ENCODE results near the gene FERMT1. TPM values are rescaled to one million over a fixed set of nuclear protein-coding genes. Genes with fewer than 3 reads are reported as not detected.

The FERMT1 gene
- total RNA-seq, 1 experiment from 2014 or later, result 43.1 TPM

- ChIA-PET CTCF (interaction anchor here (0.6 to 3.7 kb wide), 14 partner anchors 11 to 1035 kb away, joined by 3 to 14 read pairs (median 3); partner anchors contain the start of gene SHLD1), POLR2A (interaction anchor here (0.8 to 1.0 kb wide), 2 partner anchors 20 to 48 kb away, joined by 3 to 4 read pairs; partner anchors contain the start of gene LRRN4)
- intact Hi-C loops (cut with micrococcal nuclease), result no loop called here
- H3K36me3 Mint-ChIP-seq (ENCODE audit: insufficient read depth, unreplicated experiment), result peaks cover 67% of the 10 kb centered on the region
- H3K4me3 Mint-ChIP-seq (ENCODE audit: unreplicated experiment), result no peak overlapping the region
- H3K27me3 Mint-ChIP-seq (ENCODE audit: insufficient read depth, unreplicated experiment), result no peaks in the 10 kb centered on the region
- no peak for TF ChIP-seq CTCF (IDR thresholded peaks at IDR 0.05; ENCODE audit: unreplicated experiment)
- no TSS peak for BruUV-seq (replicated peaks)
- H3K9me3 Mint-ChIP-seq (ENCODE audit: unreplicated experiment), result no peaks in the 10 kb centered on the region
- H3K4me1 Mint-ChIP-seq (ENCODE audit: insufficient read depth, unreplicated experiment), result no peaks in the 10 kb centered on the region
- DNase-seq (ENCODE audit: unreplicated experiment), result peak; percentile 20
- peak overlapping the region; percentile 32 for H3K27ac Mint-ChIP-seq (ENCODE audit: low read depth, unreplicated experiment)
These were observed 48.7 kb downstream of the FERMT1 start for GRCh38 chr20:6074145-6074561.

- no peak overlapping the region for H3K27ac Mint-ChIP-seq (ENCODE audit: low read depth, unreplicated experiment)
- no peaks in the 10 kb centered on the region for H3K9me3 Mint-ChIP-seq (ENCODE audit: unreplicated experiment)
- no TSS peak for BruUV-seq (replicated peaks)
- H3K27me3 Mint-ChIP-seq (ENCODE audit: insufficient read depth, unreplicated experiment), result no peaks in the 10 kb centered on the region
- TF ChIP-seq CTCF (IDR thresholded peaks at IDR 0.05; ENCODE audit: unreplicated experiment), result no peak
- H3K4me1 Mint-ChIP-seq (ENCODE audit: insufficient read depth, unreplicated experiment), result no peaks in the 10 kb centered on the region
- no peak overlapping the region for H3K4me3 Mint-ChIP-seq (ENCODE audit: unreplicated experiment)
- ChIA-PET POLR2A (interaction anchor here (1.0 kb wide), 1 partner anchor 46 kb away, joined by 3 read pairs; no protein-coding TSS in a partner anchor), CTCF (interaction anchor here (0.6 kb wide), 2 partner anchors 19 to 90 kb away, joined by 3 to 4 read pairs; no protein-coding TSS in a partner anchor)
- DNase-seq (ENCODE audit: unreplicated experiment), result no peak
- intact Hi-C loops (cut with micrococcal nuclease), result no loop called here
- peaks cover 40% of the 10 kb centered on the region for H3K36me3 Mint-ChIP-seq (ENCODE audit: insufficient read depth, unreplicated experiment)
These were observed 51.8 kb downstream of the FERMT1 start for GRCh38 chr20:6070829-6071695.

GRCh38 chr20:6069669-6070068, 53.2 kb downstream of the FERMT1 start:
- H3K36me3 Mint-ChIP-seq (ENCODE audit: insufficient read depth, unreplicated experiment), result peaks cover 26% of the 10 kb centered on the region
- H3K27me3 Mint-ChIP-seq (ENCODE audit: insufficient read depth, unreplicated experiment), result no peaks in the 10 kb centered on the region
- DNase-seq (ENCODE audit: unreplicated experiment), result no peak
- H3K4me3 Mint-ChIP-seq (ENCODE audit: unreplicated experiment), result no peak overlapping the region
- no peak overlapping the region for H3K27ac Mint-ChIP-seq (ENCODE audit: low read depth, unreplicated experiment)
- ChIA-PET POLR2A (interaction anchor here (0.6 kb wide), 1 partner anchor 56 kb away, joined by 4 read pairs; no protein-coding TSS in a partner anchor), CTCF (interaction anchor here (0.6 to 1.1 kb wide), 3 partner anchors 16 to 89 kb away, joined by 3 to 6 read pairs (median 3); partner anchors contain the start of gene LRRN4)
- TF ChIP-seq CTCF (IDR thresholded peaks at IDR 0.05; ENCODE audit: unreplicated experiment), result no peak
- no TSS peak for BruUV-seq (replicated peaks)
- no peaks in the 10 kb centered on the region for H3K9me3 Mint-ChIP-seq (ENCODE audit: unreplicated experiment)
- intact Hi-C loops (cut with micrococcal nuclease), result no loop called here
- H3K4me1 Mint-ChIP-seq (ENCODE audit: insufficient read depth, unreplicated experiment), result no peaks in the 10 kb centered on the region

- Mint-ChIP-seq H3K36me3 (ENCODE audit: insufficient read depth, unreplicated experiment) (peaks cover 11% of the 10 kb centered on the region), H3K9me3 (ENCODE audit: unreplicated experiment) (no peaks in the 10 kb centered on the region), H3K27ac (ENCODE audit: low read depth, unreplicated experiment) (no peak overlapping the region), H3K4me3 (ENCODE audit: unreplicated experiment) (no peak overlapping the region), H3K4me1 (ENCODE audit: insufficient read depth, unreplicated experiment) (no peaks in the 10 kb centered on the region), H3K27me3 (ENCODE audit: insufficient read depth, unreplicated experiment) (no peaks in the 10 kb centered on the region)
- POLR2A ChIA-PET, result no interaction called here
- TF ChIP-seq CTCF (IDR thresholded peaks at IDR 0.05; ENCODE audit: unreplicated experiment), result no peak
- no TSS peak for BruUV-seq (replicated peaks)
- intact Hi-C loops (cut with micrococcal nuclease), result no loop called here
- CTCF ChIA-PET, result interaction anchor here (0.7 to 1.3 kb wide), 3 partner anchors 11 to 537 kb away, joined by 3 to 4 read pairs (median 4); no protein-coding TSS in a partner anchor
- no peak for DNase-seq (ENCODE audit: unreplicated experiment)
These were observed 55.0 kb downstream of the FERMT1 start for GRCh38 chr20:6067763-6068318.
